Left lung (tissue), 10 donors: ENCODE data around the gene MAP3K15. TPM values are rescaled to one million over a fixed set of nuclear protein-coding genes. Genes with fewer than 3 reads are reported as not detected.

ENCODE experiments used
- ATAC-seq: fragments of 200-7000 bp; cut with Tn5 transposase; one replicate; pipeline ENCODE4 v1.9.1; 2020; ENCODE audit warnings: moderate library complexity
- DNase-seq, 4 donors: peaks; one replicate each; pipeline ENCODE4 v3.0.0-alpha.2; 2013 to 2020
- H3K27ac ChIP-seq, 2 donors: fragments of 200-600 bp; sonication (generic) in 1 of 2; one replicate each; pipeline versions ENCODE4 v1.5.0 to v1.8.0; 2020 to 2021
- H3K27me3 ChIP-seq, 2 donors: fragments of 200-600 bp; sonication (generic) in 1 of 2; one replicate each; pipeline versions ENCODE4 v1.5.0 to v1.8.0; 2020 to 2021
- H3K36me3 ChIP-seq, 2 donors: fragments of 200-600 bp; sonication (generic) in 1 of 2; one replicate each; pipeline versions ENCODE4 v1.5.0 to v1.8.0; 2020 to 2021
- H3K4me1 ChIP-seq, 2 donors: fragments of 200-600 bp; one replicate each; pipeline ENCODE4 v1.8.0; 2021
- H3K4me3 ChIP-seq, 2 donors: fragments of 200-600 bp; sonication (generic) in 1 of 2; one replicate each; pipeline versions ENCODE4 v1.5.0 to v1.8.0; 2020 to 2021; ENCODE audit warnings: mild to moderate bottlenecking in 1 of 2
- H3K9me3 ChIP-seq, 2 donors: fragments of 200-600 bp; sonication (generic) in 1 of 2; one replicate each; pipeline versions ENCODE4 v1.5.0 to v1.8.0; 2020 to 2021
- intact Hi-C, 2 donors: fragments of 100-400 bp; cut with DNase I; formaldehyde crosslinking; loops; one replicate each; pipeline versions ENCODE4 v1.11.2 to v1.14.2; 2022
- polyA plus RNA-seq, 6 donors: library from polyadenylated mRNA; unstranded; fragments of 120-200 nt; gene quantifications; one replicate each; pipeline ENCODE4 v1.2.1, GENCODE V29; 2013; ENCODE audit not compliant: insufficient read length in 6 of 6
- total RNA-seq, 2 donors: library from RNA; stranded (reverse); fragmentation: NEBNext Ultra II Directional; extraction: Animal tissue kit (Norgen Biotek cat#: 25700); gene quantifications; one replicate each; pipeline ENCODE4 v1.2.1, GENCODE V29; 2021
- TF ChIP-seq, protein P1 (sequence below), 2 donors: fragments of 200-600 bp; sonication (generic) in 1 of 2; IDR thresholded peaks; one replicate each; pipeline versions ENCODE4 v1.5.0 to v1.8.0; 2021; ENCODE audit warnings: antibody characterized with exemption in 2 of 2
- donor health status: DM: no; HTN: yes; CAD: no.
- donor health status: DM: no; HTN: no; CAD: no.

MAP3K15 gene
- total and polyA plus RNA-seq, 8 donors = 0.24 to 2.0 (median 1.6) TPM

DNA sequence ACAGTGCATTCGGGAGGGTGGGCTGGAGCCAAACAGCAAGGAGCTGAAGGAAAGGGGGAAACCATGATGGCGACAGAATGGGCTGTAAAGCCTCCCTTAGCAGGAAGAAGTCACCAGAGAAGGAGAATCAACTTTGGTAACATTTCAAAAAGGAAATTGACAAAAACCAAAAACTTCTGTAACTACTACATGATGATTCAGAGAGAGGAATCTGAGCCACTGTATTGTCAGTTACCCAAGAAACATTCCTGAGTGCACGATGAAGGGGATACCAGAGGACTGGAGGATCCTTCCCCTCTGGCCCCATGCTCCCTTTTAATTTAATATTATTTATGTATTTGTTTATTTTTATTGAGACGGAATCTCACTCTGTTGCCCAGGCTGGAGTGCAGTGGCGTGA lies 145.2 kb downstream of the MAP3K15 start:
- H3K27ac ChIP-seq = no peak overlapping the region
- TF ChIP-seq, protein P1, sequence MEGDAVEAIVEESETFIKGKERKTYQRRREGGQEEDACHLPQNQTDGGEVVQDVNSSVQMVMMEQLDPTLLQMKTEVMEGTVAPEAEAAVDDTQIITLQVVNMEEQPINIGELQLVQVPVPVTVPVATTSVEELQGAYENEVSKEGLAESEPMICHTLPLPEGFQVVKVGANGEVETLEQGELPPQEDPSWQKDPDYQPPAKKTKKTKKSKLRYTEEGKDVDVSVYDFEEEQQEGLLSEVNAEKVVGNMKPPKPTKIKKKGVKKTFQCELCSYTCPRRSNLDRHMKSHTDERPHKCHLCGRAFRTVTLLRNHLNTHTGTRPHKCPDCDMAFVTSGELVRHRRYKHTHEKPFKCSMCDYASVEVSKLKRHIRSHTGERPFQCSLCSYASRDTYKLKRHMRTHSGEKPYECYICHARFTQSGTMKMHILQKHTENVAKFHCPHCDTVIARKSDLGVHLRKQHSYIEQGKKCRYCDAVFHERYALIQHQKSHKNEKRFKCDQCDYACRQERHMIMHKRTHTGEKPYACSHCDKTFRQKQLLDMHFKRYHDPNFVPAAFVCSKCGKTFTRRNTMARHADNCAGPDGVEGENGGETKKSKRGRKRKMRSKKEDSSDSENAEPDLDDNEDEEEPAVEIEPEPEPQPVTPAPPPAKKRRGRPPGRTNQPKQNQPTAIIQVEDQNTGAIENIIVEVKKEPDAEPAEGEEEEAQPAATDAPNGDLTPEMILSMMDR (IDR thresholded peaks at IDR 0.05) = no peak
- DNase-seq (no peak), ATAC-seq (no peak)
- no peaks in the 10 kb centered on the region for H3K9me3 ChIP-seq
- no peaks in the 10 kb centered on the region for H3K27me3 ChIP-seq
- no peaks in the 10 kb centered on the region for H3K4me1 ChIP-seq
- H3K36me3 ChIP-seq = no peaks in the 10 kb centered on the region
- no peak overlapping the region for H3K4me3 ChIP-seq
- intact Hi-C loops = no loop called here

DNA sequence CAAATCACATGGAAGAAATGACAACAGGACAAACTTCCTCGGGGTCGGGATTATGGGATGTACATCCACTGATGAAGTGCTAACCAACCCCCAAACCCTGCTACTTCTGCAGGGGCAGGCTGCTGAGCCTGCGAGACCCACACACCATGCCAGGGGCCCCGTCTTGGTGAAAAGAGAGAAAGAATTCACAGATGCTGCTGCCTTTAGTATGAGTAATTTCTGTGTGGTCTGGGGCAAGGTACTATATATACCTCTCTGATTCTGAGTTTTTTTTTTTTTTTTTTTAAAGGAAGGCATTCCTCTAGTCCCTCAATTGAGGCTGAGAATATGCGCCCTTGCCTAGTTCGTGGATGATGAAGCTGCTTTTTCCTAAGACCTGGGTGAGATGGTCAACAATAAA lies 146.7 kb downstream of the MAP3K15 start:
- no peak for DNase-seq
- Histone ChIP-seq H3K36me3 (peaks cover 0 to 9% of the 10 kb centered on the region in 2 donors), H3K4me3 (no peak overlapping the region), H3K4me1 (no peaks in the 10 kb centered on the region), H3K9me3 (no peaks in the 10 kb centered on the region), H3K27me3 (no peaks in the 10 kb centered on the region), H3K27ac (no peak overlapping the region)
- TF ChIP-seq, protein P1 (IDR thresholded peaks at IDR 0.05) = no peak
- intact Hi-C loops = no loop called here
- no peak for ATAC-seq

DNA sequence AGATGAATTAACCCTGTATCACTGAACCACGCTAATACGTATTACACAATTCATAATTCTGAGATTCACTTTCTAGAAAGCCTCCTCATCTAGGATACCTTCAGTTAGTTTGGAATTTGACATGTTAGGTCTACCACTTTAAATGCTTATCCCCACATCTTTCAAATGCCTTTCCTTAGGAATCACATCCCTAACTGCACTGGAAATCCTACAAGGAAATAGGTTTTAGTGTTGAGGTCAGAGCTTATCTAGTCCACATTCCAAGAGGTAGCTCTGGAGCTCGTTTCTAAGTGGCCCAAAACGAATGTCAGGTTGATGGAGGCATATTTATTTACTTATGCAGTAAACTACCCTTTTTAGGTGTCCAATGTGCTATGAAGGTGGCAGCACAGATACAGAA lies 153.6 kb downstream of the MAP3K15 start:
- TF ChIP-seq, protein P1 (IDR thresholded peaks at IDR 0.05) = no peak
- no peak for DNase-seq
- H3K36me3 ChIP-seq = peaks cover 0 to 75% of the 10 kb centered on the region in 2 donors
- no peak overlapping the region for H3K4me3 ChIP-seq
- no peak for ATAC-seq
- H3K27me3 ChIP-seq = no peaks in the 10 kb centered on the region
- intact Hi-C loops = no loop called here
- H3K27ac ChIP-seq = no peak overlapping the region
- H3K4me1 ChIP-seq = no peaks in the 10 kb centered on the region
- no peaks in the 10 kb centered on the region for H3K9me3 ChIP-seq

DNA sequence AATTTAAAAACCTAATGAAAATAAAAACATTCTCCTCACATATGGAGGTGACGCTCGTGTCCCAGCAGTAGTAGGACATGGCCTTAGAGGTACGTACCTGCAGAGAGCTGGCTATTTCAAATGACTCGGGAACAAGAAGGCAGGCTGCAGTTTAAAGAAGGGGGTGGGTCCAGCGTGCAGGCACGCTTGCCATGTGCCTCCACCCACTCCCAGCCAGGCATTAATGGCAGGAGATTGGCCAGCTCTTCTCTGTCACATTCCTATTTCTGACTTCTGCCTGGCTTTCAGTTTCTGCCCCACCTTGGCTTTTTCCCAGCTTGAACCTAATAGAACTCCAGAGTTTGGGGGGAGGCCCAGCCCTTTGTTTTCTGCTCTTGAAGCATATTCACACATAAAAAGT lies 154.4 kb downstream of the MAP3K15 start:
- DNase-seq (no peak), ATAC-seq (no peak)
- Histone ChIP-seq H3K27ac (no peak overlapping the region), H3K36me3 (peaks cover 0 to 82% of the 10 kb centered on the region in 2 donors), H3K4me3 (no peak overlapping the region), H3K9me3 (no peaks in the 10 kb centered on the region), H3K4me1 (no peaks in the 10 kb centered on the region), H3K27me3 (no peaks in the 10 kb centered on the region)
- TF ChIP-seq, protein P1 (IDR thresholded peaks at IDR 0.05) = no peak
- intact Hi-C loops = no loop called here

DNA sequence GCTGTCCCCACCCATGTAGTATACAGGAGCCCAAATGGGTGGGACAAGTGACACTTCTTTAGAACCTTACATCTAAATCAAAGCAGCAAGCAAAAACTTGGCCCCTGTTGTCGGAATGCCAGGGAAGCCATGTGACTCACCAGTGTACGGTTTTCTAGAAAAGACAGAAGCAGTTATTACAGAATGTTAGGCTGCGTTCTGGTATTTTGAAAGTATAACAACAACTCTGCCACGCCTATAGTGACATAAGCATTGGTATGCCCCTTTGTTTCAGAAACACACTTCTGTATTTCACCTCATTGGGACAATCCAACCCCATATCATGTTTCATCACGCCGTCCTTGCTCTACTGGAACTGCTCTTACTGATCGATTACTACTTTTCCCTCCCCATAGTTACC lies 156.8 kb downstream of the MAP3K15 start:
- Histone ChIP-seq H3K36me3 (peaks cover 0 to 97% of the 10 kb centered on the region in 2 donors), H3K4me3 (no peak overlapping the region), H3K27ac (peak overlapping the region in 1 of 2 donors; percentile 45), H3K27me3 (no peaks in the 10 kb centered on the region), H3K4me1 (no peaks in the 10 kb centered on the region), H3K9me3 (no peaks in the 10 kb centered on the region)
- TF ChIP-seq, protein P1 (IDR thresholded peaks at IDR 0.05) = no peak
- intact Hi-C loops = no loop called here
- no peak for ATAC-seq
- no peak for DNase-seq
